Stimulated activated naive B cell treated with anti-CD40 and anti-IgM and Interleukin-4, amounts not matched to agents 10 μg/mL and 1 μg/mL and 100 μg/mL, for 72 hours (primary cell): ENCODE results near the gene MYH8.

Source experiments
- ATAC-seq, 2 donors: fragments of 150-1000 bp; cut with Tn5 transposase; replicated peaks; 2 replicates each; pipeline ENCODE4 v1.10.0; 2021; ENCODE audit warnings: moderate library complexity in 1 of 2
- DNase-seq: peaks from one replicate; pipeline ENCODE4 v3.0.0; 2021
- H3K27ac Mint-ChIP-seq: one replicate; pipeline ENCODE4 v1.8.0; 2022; ENCODE audit warnings: mild to moderate bottlenecking, mixed read lengths
- H3K27me3 Mint-ChIP-seq, 2 donors: one replicate each; pipeline ENCODE4 v1.8.0; 2022; ENCODE audit warnings: mixed read lengths in 2 of 2
- H3K36me3 Mint-ChIP-seq, 2 donors: one replicate each; pipeline ENCODE4 v1.8.0; 2022; ENCODE audit warnings: mixed read lengths in 2 of 2, mild to moderate bottlenecking in 1 of 2
- H3K4me1 Mint-ChIP-seq, 2 donors: one replicate each; pipeline ENCODE4 v1.8.0; 2022; ENCODE audit warnings: mixed read lengths in 2 of 2, mild to moderate bottlenecking in 1 of 2
- H3K4me3 Mint-ChIP-seq, 2 donors: one replicate each; pipeline ENCODE4 v1.8.0; 2022; ENCODE audit warnings: mild to moderate bottlenecking in 2 of 2, mixed read lengths in 2 of 2, moderate library complexity in 1 of 2
- H3K9me3 Mint-ChIP-seq, 2 donors: one replicate each; pipeline ENCODE4 v1.8.0; 2022; ENCODE audit warnings: mixed read lengths in 2 of 2, mild to moderate bottlenecking in 1 of 2

The MYH8 gene

DNA sequence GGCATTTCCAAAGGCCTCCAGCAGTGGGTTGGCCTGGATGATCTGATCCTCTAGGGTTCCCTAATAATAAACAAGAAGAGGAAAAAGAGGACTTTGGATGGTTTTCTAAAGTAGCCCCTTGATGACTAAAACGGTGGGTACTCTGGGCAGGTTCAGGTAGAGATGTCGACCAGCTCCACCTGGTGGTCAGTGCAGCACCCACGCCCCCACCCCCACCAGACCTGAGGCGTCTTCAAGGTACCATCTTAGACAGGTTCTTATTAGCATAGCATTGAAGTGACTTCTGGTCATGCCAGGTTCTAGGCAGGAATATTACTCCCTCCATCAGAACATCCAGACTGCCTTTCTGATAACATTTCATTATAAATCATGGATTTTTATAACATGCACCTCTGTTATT lies 64.0 kb downstream of the MYH8 start:
- peak; percentile 18 for DNase-seq
- peak; percentile 65 to 76 for ATAC-seq
- Mint-ChIP-seq H3K27ac (no peak overlapping the region), H3K4me1 (no peaks in the 10 kb centered on the region), H3K4me3 (no peak overlapping the region), H3K27me3 (peaks cover 11 to 29% of the 10 kb centered on the region in 2 donors), H3K36me3 (no peaks in the 10 kb centered on the region), H3K9me3 (no peaks in the 10 kb centered on the region)

DNA sequence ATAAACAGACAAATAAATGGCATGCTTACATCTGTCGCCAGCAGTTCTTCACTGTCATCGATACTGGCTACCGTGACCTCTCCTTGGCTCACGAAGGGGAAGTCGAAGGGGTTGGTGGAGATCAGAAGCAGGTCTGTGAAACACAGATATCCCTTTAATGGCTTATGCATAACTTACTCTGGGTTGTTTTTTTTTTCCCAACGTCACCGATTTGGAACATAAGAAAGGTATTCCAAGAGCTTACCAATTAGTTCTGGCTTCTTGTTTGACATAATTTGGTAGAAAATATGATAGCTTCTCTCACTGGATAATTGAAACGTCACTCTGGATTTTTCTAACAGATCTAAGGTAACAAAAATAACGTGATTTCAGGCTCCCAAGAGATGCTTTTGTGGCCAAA lies 67.1 kb downstream of the MYH8 start:
- DNase-seq (no peak), ATAC-seq (no peak)
- H3K4me3 Mint-ChIP-seq, result no peak overlapping the region
- no peaks in the 10 kb centered on the region for H3K9me3 Mint-ChIP-seq
- H3K27me3 Mint-ChIP-seq, result peaks cover 0 to 9% of the 10 kb centered on the region in 2 donors
- no peak overlapping the region for H3K27ac Mint-ChIP-seq
- H3K4me1 Mint-ChIP-seq, result no peaks in the 10 kb centered on the region
- no peaks in the 10 kb centered on the region for H3K36me3 Mint-ChIP-seq

- Mint-ChIP-seq H3K27ac (no peak overlapping the region), H3K9me3 (no peaks in the 10 kb centered on the region), H3K36me3 (no peaks in the 10 kb centered on the region), H3K4me3 (no peak overlapping the region), H3K4me1 (no peaks in the 10 kb centered on the region), H3K27me3 (peaks cover 3 to 12% of the 10 kb centered on the region in 2 donors)
- DNase-seq, result no peak
- ATAC-seq, result no peak
Observed at GRCh38 chr17:10352893-10353292, 68.9 kb downstream of the MYH8 start.

GRCh38 chr17:10349403-10349802 lies 72.3 kb downstream of the MYH8 start:
- Mint-ChIP-seq H3K9me3 (no peaks in the 10 kb centered on the region), H3K27ac (no peak overlapping the region), H3K4me3 (no peak overlapping the region), H3K4me1 (no peaks in the 10 kb centered on the region), H3K27me3 (peaks cover 5 to 6% of the 10 kb centered on the region in 2 donors), H3K36me3 (no peaks in the 10 kb centered on the region)
- ATAC-seq (peak; percentile 41 to 56), DNase-seq (no peak)

DNA sequence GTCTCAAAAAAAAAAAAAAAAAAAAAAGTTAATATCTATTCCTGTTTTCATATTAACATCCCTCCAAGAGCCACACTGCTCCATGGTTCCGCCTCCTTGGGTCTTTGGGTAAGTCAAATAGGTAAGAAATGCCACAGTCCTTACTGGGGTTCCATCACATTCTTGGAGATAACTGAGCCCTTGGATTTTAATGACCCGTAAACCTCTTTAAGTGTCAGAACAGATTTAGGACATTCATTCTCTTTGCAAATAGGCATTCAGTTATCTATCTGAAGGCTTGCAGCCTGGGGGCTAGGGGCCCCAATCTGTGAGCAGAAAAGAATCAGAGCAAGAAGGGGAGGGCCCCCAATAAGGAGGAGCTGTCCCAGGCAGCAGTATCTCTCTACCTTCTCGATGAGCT lies 76.9 kb downstream of the MYH8 start:
- Mint-ChIP-seq H3K4me3 (no peak overlapping the region), H3K36me3 (no peaks in the 10 kb centered on the region), H3K27me3 (peaks cover 6 to 29% of the 10 kb centered on the region in 2 donors), H3K27ac (no peak overlapping the region), H3K9me3 (no peaks in the 10 kb centered on the region), H3K4me1 (no peaks in the 10 kb centered on the region)
- no peak for DNase-seq
- no peak for ATAC-seq
